Left ventricle myocardium superior (tissue), 1 donor: Measurements from ENCODE around the gene WHRN. TPM values are rescaled to one million over a fixed set of nuclear protein-coding genes. Genes with fewer than 3 reads are reported as not detected.
A peak's percentile ranks its signal among the peaks of the same experiment; 100 is the strongest.

Experiments used
- ATAC-seq: fragments of 200-7000 bp; cut with Tn5 transposase; one replicate; pipeline ENCODE4 v1.9.1; 2020; ENCODE audit warnings: mild to moderate bottlenecking, moderate library complexity
- DNase-seq: peaks from one replicate; pipeline ENCODE4 v3.0.0-alpha.2; 2020
- intact Hi-C: fragments of 100-400 bp; cut with micrococcal nuclease; formaldehyde crosslinking; loops from one replicate; pipeline ENCODE4 v1.11.0; 2022
- total RNA-seq: library from RNA; stranded (reverse); fragmentation: NEBNext Ultra II Directional; extraction: Animal tissue kit (Norgen Biotek cat#: 25700); gene quantifications from one replicate; pipeline ENCODE4 v1.2.1, GENCODE V29; 2021
- donor health status: DM: no; HTN: yes; CAD: no; lungs with severe emphysema.

Gene WHRN
- total RNA-seq, 1 donor from 2014 or later: 0.57 TPM

- intact Hi-C loops: no loop called here
- ATAC-seq: no peak
- no peak for DNase-seq
Measured at GRCh38 chr9:114460513-114461199, 44.6 kb downstream of the WHRN start.

GRCh38 chr9:114459464-114459863 lies 45.8 kb downstream of the WHRN start:
- DNase-seq (no peak), ATAC-seq (no peak)
- intact Hi-C loops: no loop called here

GRCh38 chr9:114456929-114457328 lies 48.3 kb downstream of the WHRN start:
- ATAC-seq: no peak
- DNase-seq: no peak
- intact Hi-C loops: no loop called here

GRCh38 chr9:114454652-114455051 lies 50.6 kb downstream of the WHRN start:
- intact Hi-C loops: no loop called here
- no peak for DNase-seq
- no peak for ATAC-seq

- ATAC-seq (no peak), DNase-seq (no peak)
- intact Hi-C loops: no loop called here
Measured at GRCh38 chr9:114452219-114453165, 52.8 kb downstream of the WHRN start.

GRCh38 chr9:114451707-114452031 lies 53.6 kb downstream of the WHRN start:
- intact Hi-C loops: no loop called here
- ATAC-seq: no peak
- no peak for DNase-seq

GRCh38 chr9:114450833-114451706 lies 54.2 kb downstream of the WHRN start:
- ATAC-seq (no peak), DNase-seq (no peak)
- intact Hi-C loops: no loop called here

- no peak for DNase-seq
- no peak for ATAC-seq
- intact Hi-C loops: no loop called here
Measured at GRCh38 chr9:114450181-114450580, 55.1 kb downstream of the WHRN start.

- intact Hi-C loops: no loop called here
- DNase-seq: no peak
- ATAC-seq: no peak
Measured at GRCh38 chr9:114449236-114449635, 56.0 kb downstream of the WHRN start.

- no peak for DNase-seq
Measured at GRCh38 chr9:114448706-114449105, 56.6 kb downstream of the WHRN start.

GRCh38 chr9:114446672-114447450 lies 58.4 kb downstream of the WHRN start:
- intact Hi-C loops: no loop called here
- DNase-seq: no peak
- ATAC-seq: no peak

More at GRCh38 chr9:114448706-114449105, 56.6 kb downstream of the WHRN start:
- no peak for ATAC-seq
- intact Hi-C loops: no loop called here

GRCh38 chr9:114446036-114446435 lies 59.2 kb downstream of the WHRN start:
- intact Hi-C loops: no loop called here
- DNase-seq: no peak
- ATAC-seq: no peak

GRCh38 chr9:114445616-114446015 lies 59.7 kb downstream of the WHRN start:
- ATAC-seq: no peak
- no peak for DNase-seq
- intact Hi-C loops: no loop called here

- ATAC-seq (no peak), DNase-seq (no peak)
- intact Hi-C loops: no loop called here
Measured at GRCh38 chr9:114442022-114442421, 63.3 kb downstream of the WHRN start.

GRCh38 chr9:114437401-114437893 lies 67.8 kb downstream of the WHRN start:
- ATAC-seq: no peak
- DNase-seq: no peak
- intact Hi-C loops: loop anchor here (10.0 kb wide), 1 partner anchor 217 kb away; the partner anchor contains the start of gene TEX53

GRCh38 chr9:114434878-114435311 lies 70.4 kb downstream of the WHRN start:
- intact Hi-C loops: loop anchor here (10.0 kb wide), 1 partner anchor 220 kb away; the partner anchor contains the start of gene TEX53
- DNase-seq: no peak
- peak; percentile 32 for ATAC-seq

- intact Hi-C loops: loop anchor here (10.0 kb wide), 1 partner anchor 221 kb away; the partner anchor contains the start of gene TEX53
- ATAC-seq (no peak), DNase-seq (no peak)
Measured at GRCh38 chr9:114433720-114434255, 71.5 kb downstream of the WHRN start.

- intact Hi-C loops: loop anchor here (10.0 kb wide), 1 partner anchor 222 kb away; the partner anchor contains the start of gene TEX53
- DNase-seq: no peak
- no peak for ATAC-seq
Measured at GRCh38 chr9:114433086-114433485, 72.2 kb downstream of the WHRN start.
